Medulla oblongata (tissue), 1 donor: ENCODE data around the gene PALMD.

Experiments
- DNase-seq: peaks from one replicate; pipeline ENCODE4 v3.0.0-alpha.2; 2015; ENCODE audit errors: extremely low spot score

PALMD gene

GRCh38 chr1:99645699-99646531 is at the start of gene PALMD:
Gene PALMD (plus strand): TSS chr1:99646113. CDS start chr1:99646318, 205 bp downstream.
- DNase-seq, result no peak

GRCh38 chr1:99598738-99599411 is 47.0 kb upstream of the PALMD start:
- DNase-seq, result no peak

- DNase-seq, result no peak
These were observed 46.2 kb upstream of the PALMD start for GRCh38 chr1:99599678-99600175.

DNA sequence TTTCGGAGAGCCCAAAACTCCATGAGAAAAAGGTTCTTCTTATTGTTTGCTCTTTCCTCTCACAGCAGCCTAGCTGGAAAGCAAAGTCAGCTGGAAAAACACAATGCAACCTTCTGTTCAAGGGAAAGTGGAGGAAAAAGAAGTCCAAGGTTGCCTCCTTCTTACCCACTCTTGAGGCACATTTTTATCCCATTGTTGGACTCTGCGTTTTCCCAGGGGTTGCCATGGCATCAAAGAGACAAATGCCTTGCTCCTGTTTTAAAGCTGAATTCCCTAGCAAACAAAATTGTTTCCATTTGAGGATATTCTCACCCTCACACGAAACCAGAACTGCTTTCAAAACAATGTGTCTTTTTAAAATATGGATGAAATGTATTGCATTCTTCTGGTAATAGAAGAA is 45.1 kb upstream of the PALMD start:
- DNase-seq, result peak; percentile 5

DNA sequence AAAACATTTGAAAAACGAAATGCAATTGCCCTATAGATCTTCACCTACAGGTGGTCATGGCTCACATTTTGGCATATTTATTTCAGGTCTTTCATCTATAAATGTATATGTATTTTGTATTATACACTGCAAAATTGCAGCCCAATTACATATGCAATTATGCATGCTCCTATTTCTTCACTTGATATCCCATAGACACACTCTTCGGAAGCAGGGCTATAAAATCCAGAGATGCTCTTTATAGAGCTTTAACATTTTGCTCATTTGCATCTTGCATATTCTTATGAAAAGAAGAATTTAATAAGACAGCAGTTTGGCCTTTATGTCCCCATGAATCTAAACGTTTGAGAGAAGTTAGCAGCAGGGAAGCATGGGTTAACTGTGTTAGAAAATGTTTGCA is 44.7 kb upstream of the PALMD start:
- DNase-seq, result no peak

- DNase-seq, result no peak
These were observed 44.1 kb upstream of the PALMD start for GRCh38 chr1:99601709-99602403.

GRCh38 chr1:99602404-99602969 is 43.4 kb upstream of the PALMD start:
- no peak for DNase-seq

DNA sequence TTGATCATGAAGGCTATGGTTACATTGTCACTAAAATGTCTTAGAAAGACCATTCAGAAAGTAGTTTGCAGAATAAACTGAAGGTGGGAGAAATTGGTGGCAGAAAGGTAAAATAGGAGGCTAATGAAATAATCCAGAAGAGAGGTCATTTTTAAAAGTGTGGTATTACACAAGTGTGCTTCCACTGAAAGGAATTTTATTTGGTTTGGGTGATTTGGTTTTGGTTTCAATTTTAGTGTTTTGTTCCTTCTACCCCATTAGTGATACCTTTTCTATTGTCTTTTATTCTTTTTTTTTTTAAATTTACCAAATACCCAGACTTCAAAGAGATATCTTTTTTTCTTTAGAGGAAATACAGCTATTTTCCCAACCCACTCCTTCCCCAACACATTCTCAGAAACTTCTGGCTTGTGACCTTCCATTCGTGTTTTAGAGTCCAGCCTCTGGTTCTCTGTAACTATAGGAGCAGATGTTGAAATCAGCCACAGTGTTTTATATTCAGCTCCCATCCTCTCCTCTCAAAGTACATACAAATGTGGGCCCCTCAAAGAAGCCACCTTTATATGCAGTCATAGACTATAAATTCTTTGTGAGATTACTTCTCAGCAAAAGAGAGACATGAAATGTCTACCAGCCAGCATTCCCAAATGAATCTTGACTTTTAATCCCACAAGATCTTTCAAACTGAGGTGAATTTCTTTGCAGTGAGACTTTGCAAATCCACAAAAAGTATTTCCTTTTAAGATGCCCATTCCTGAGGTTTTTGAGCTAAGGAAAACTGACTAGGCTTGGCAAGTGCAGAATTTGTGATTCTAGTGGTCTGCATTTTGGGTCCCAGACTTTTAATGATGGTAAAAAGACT is 42.0 kb upstream of the PALMD start:
- no peak for DNase-seq

GRCh38 chr1:99606306-99606705 is 39.6 kb upstream of the PALMD start:
- DNase-seq, result no peak

- DNase-seq, result no peak
These were observed 38.3 kb upstream of the PALMD start for GRCh38 chr1:99607590-99607989.

GRCh38 chr1:99608058-99608457 is 37.9 kb upstream of the PALMD start:
- DNase-seq, result no peak

GRCh38 chr1:99613716-99614115 is 32.2 kb upstream of the PALMD start:
- DNase-seq, result no peak

- no peak for DNase-seq
These were observed 31.2 kb upstream of the PALMD start for GRCh38 chr1:99614728-99615127.

- no peak for DNase-seq
These were observed 26.3 kb upstream of the PALMD start for GRCh38 chr1:99619583-99619982.

DNA sequence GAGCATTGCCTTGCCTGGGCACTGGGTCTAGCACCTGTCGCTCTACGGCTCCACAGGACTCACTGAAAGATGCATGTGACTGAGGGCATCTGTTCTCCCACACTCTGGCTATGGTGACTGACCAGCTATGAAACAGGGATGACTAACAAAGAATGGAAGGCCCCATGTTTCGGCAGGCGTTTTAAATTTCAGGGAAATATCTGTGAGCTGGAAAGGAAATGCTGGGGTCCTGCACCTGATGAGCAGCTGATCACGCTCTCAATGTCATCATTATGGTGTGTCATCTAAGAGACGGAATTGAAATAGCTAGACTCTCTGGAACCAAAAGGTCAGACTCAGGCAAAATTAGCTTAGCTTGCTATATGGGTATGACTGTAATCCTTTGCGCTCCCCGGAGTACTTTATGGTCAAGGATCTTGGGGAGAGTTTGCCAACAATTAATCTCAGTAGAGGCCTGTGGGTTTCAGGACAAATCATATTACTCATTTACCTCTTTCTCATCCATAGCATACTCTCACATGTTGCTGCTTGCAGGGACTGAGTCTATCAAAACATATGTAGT is 24.5 kb upstream of the PALMD start:
- no peak for DNase-seq

GRCh38 chr1:99622702-99623347 is 23.1 kb upstream of the PALMD start:
- DNase-seq, result no peak

DNA sequence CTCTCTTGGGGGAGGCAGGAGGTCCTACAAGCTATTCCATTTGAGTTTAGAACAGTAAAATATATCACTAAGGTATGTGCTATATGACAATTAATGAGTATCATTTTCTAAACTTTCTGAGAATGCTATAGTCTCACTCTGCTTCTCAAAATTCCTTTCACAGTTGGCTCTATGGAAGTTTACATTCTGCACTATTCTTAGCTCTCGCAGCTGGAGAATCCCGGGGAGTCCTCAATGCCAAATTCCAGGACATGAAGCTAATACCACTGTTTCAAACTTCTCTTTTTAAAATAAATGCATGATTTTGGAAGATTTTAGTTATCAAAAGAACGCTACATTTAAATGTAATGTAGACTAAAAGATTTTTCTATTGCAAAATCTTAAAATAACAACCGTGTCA is 22.4 kb upstream of the PALMD start:
- DNase-seq, result no peak

DNA sequence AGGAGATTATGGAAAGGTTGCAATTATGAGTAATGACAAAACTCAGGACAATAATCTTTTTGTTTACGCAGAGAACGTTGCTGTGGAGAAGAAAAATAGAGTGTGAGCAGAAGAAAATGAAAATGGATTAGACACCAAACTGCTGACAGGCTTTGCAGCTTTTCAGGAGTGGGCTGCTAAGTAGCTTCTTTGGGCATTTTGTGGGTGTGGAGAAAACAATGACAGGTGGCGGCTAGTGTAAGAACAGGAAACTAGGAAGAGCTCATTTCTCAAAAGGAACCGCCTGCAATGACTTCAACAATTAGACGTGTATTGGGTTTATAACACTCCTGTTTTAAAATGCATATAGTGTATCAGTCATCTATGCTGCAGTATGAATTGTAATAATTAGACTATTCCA is 18.3 kb upstream of the PALMD start:
- DNase-seq, result no peak

- DNase-seq, result no peak
These were observed 16.7 kb upstream of the PALMD start for GRCh38 chr1:99629164-99629563.

GRCh38 chr1:99634971-99635624 is 10.8 kb upstream of the PALMD start:
- DNase-seq, result no peak
